IMR-90 (cell line): ENCODE measurements around the gene C2CD4D.

Source experiments
- MAFK ChIP-seq: IDR thresholded peaks from 2 replicates; pipeline ENCODE4 v1.6.1; 2012; ENCODE audit warnings: low read depth, low read length, improper control_type of control experiment
- RAD21 ChIP-seq: IDR thresholded peaks from 2 replicates; pipeline ENCODE4 v1.6.1; 2012; ENCODE audit warnings: low read length, improper control_type of control experiment
- SMC3 ChIP-seq: fragments of 150-350 bp; IDR thresholded peaks from 2 replicates; pipeline ENCODE4 v1.6.1; 2016; ENCODE audit warnings: low read depth, mild to moderate bottlenecking, antibody characterized with exemption, low read length, moderate library complexity
- USF2 ChIP-seq: fragments of 150-350 bp; IDR thresholded peaks from 2 replicates; pipeline ENCODE4 v1.6.1; 2017; ENCODE audit warnings: mild to moderate bottlenecking, antibody characterized with exemption, low read length, low read depth
- TF ChIP-seq, protein P1 (sequence below): conservative IDR thresholded peaks from 2 replicates; pipeline ENCODE4 v1.5.1; 2012; ENCODE audit warnings: mild to moderate bottlenecking, low read depth, low read length, improper control_type of control experiment

DNA sequence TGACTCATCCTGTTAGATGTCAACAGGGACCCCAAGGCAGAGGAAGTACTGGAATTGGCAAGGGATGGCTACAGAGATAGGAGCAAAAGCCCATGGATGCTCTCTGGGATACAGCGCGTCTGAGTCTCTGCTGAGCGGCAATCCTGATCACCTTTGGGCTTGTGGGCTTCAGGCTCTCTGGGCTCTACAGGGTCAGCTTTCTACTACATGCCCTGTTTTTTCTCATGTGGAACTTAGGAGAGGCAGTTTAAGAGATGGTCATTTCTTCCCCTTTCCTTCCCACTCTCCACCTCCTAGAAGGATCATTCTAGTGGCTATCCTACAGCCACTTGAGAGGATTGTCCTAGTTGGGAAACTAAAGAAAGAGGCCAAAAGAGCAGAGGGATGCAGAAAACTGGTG, 35.7 kb downstream of the C2CD4D start:
- TF ChIP-seq, protein P1, sequence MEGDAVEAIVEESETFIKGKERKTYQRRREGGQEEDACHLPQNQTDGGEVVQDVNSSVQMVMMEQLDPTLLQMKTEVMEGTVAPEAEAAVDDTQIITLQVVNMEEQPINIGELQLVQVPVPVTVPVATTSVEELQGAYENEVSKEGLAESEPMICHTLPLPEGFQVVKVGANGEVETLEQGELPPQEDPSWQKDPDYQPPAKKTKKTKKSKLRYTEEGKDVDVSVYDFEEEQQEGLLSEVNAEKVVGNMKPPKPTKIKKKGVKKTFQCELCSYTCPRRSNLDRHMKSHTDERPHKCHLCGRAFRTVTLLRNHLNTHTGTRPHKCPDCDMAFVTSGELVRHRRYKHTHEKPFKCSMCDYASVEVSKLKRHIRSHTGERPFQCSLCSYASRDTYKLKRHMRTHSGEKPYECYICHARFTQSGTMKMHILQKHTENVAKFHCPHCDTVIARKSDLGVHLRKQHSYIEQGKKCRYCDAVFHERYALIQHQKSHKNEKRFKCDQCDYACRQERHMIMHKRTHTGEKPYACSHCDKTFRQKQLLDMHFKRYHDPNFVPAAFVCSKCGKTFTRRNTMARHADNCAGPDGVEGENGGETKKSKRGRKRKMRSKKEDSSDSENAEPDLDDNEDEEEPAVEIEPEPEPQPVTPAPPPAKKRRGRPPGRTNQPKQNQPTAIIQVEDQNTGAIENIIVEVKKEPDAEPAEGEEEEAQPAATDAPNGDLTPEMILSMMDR = no peak
- TF ChIP-seq USF2 (no peak), MAFK (no peak), SMC3 (no peak), RAD21 (no peak)
